Urinary bladder (tissue), 4 donors: Measurements from ENCODE around the gene PRIMA1. TPM values are rescaled to one million over a fixed set of nuclear protein-coding genes. Genes with fewer than 3 reads are reported as not detected.

Experiments
- DNase-seq: peaks from one replicate; pipeline ENCODE4 v3.0.0-alpha.2; 2015; ENCODE audit errors: extremely low spot score
- H3K27ac ChIP-seq: one replicate; pipeline ENCODE4 v1.5.1; 2013; ENCODE audit warnings: low read depth, mild to moderate bottlenecking, moderate library complexity
- H3K36me3 ChIP-seq: one replicate; pipeline ENCODE4 v1.6.1; 2013; ENCODE audit warnings: mild to moderate bottlenecking, moderate library complexity; ENCODE audit not compliant: insufficient read depth
- H3K4me1 ChIP-seq: one replicate; pipeline ENCODE4 v1.6.1; 2013; ENCODE audit warnings: mild to moderate bottlenecking, moderate library complexity; ENCODE audit not compliant: insufficient read depth
- H3K4me3 ChIP-seq: one replicate; pipeline ENCODE4 v1.5.1; 2013; ENCODE audit warnings: low read depth, low read length
- WGBS: extraction: QIAGEN DNeasy Blood & Tissue Kit; methylation state at CpG from one replicate; pipeline ENCODE4 v1.1.7; 2013; 5-methylcytosine and 5-hydroxymethylcytosine counted together
- polyA plus RNA-seq: library from polyadenylated mRNA; stranded (reverse); fragments of 200-250 nt; gene quantifications from one replicate; pipeline ENCODE4 v1.2.3, GENCODE V29; 2013
- total RNA-seq: library from RNA; depleted of rRNA; stranded (reverse); fragments of >200 nt; gene quantifications from one replicate; pipeline ENCODE4 v1.2.3, GENCODE V29; 2014
- donor health status: healthy with polysubstance abuse.
- donor health status: healthy.

The PRIMA1 gene
- total and polyA plus RNA-seq, 2 donors, result 1.3 to 17.4 TPM

GRCh38 chr14:93727039-93727740 is 61.1 kb downstream of the PRIMA1 start:
- H3K36me3 ChIP-seq, result no peaks in the 10 kb centered on the region
- 81% methylated on average over 23 of the region's 23 CpGs for WGBS
- no peak for DNase-seq

GRCh38 chr14:93725993-93726392 is 62.3 kb downstream of the PRIMA1 start:
- H3K36me3 ChIP-seq, result no peaks in the 10 kb centered on the region
- DNase-seq, result no peak
- H3K27ac ChIP-seq, result no peak overlapping the region
- H3K4me3 ChIP-seq, result no peak overlapping the region
- WGBS, result 94% methylated on average over 9 of the region's 9 CpGs
- H3K4me1 ChIP-seq, result no peaks in the 10 kb centered on the region

More at GRCh38 chr14:93727039-93727740, 61.1 kb downstream of the PRIMA1 start:
- Histone ChIP-seq H3K4me1 (no peaks in the 10 kb centered on the region), H3K27ac (no peak overlapping the region), H3K4me3 (no peak overlapping the region)

- 74% methylated on average over 21 of the region's 21 CpGs for WGBS
- H3K4me1 ChIP-seq, result no peaks in the 10 kb centered on the region
- no peaks in the 10 kb centered on the region for H3K36me3 ChIP-seq
- no peak overlapping the region for H3K27ac ChIP-seq
- no peak for DNase-seq
- H3K4me3 ChIP-seq, result no peak overlapping the region
Observed at GRCh38 chr14:93725002-93725582, 63.2 kb downstream of the PRIMA1 start.

- H3K27ac ChIP-seq, result no peak overlapping the region
- H3K4me3 ChIP-seq, result no peak overlapping the region
- H3K4me1 ChIP-seq, result no peaks in the 10 kb centered on the region
- no peaks in the 10 kb centered on the region for H3K36me3 ChIP-seq
- DNase-seq, result no peak
- WGBS, result 80% methylated on average over 4 of the region's 4 CpGs
Observed at GRCh38 chr14:93723001-93723400, 65.3 kb downstream of the PRIMA1 start.

GRCh38 chr14:93720981-93721483 is 67.3 kb downstream of the PRIMA1 start:
- DNase-seq, result no peak

GRCh38 chr14:93720076-93720815 is 68.0 kb downstream of the PRIMA1 start:
- DNase-seq, result no peak

More at GRCh38 chr14:93720981-93721483, 67.3 kb downstream of the PRIMA1 start:
- H3K4me1 ChIP-seq, result no peaks in the 10 kb centered on the region
- H3K27ac ChIP-seq, result no peak overlapping the region
- 88% methylated on average over 13 of the region's 13 CpGs for WGBS
- H3K4me3 ChIP-seq, result no peak overlapping the region
- H3K36me3 ChIP-seq, result no peaks in the 10 kb centered on the region

GRCh38 chr14:93719256-93719655 is 69.0 kb downstream of the PRIMA1 start:
- 91% methylated on average over 3 of the region's 3 CpGs for WGBS
- no peak overlapping the region for H3K4me3 ChIP-seq
- no peak for DNase-seq

More at GRCh38 chr14:93720076-93720815, 68.0 kb downstream of the PRIMA1 start:
- H3K4me1 ChIP-seq, result no peaks in the 10 kb centered on the region
- H3K36me3 ChIP-seq, result no peaks in the 10 kb centered on the region
- no peak overlapping the region for H3K4me3 ChIP-seq
- H3K27ac ChIP-seq, result no peak overlapping the region
- WGBS, result 83% methylated on average over 12 of the region's 12 CpGs

GRCh38 chr14:93717668-93718320 is 70.5 kb downstream of the PRIMA1 start:
- 88% methylated on average over 13 of the region's 13 CpGs for WGBS
- no peak for DNase-seq
- no peaks in the 10 kb centered on the region for H3K36me3 ChIP-seq
- H3K4me1 ChIP-seq, result no peaks in the 10 kb centered on the region
- H3K4me3 ChIP-seq, result no peak overlapping the region
- no peak overlapping the region for H3K27ac ChIP-seq

More at GRCh38 chr14:93719256-93719655, 69.0 kb downstream of the PRIMA1 start:
- Histone ChIP-seq H3K4me1 (no peaks in the 10 kb centered on the region), H3K36me3 (no peaks in the 10 kb centered on the region), H3K27ac (no peak overlapping the region)

GRCh38 chr14:93716746-93717667 is 71.3 kb downstream of the PRIMA1 start:
- 90% methylated on average over 14 of the region's 14 CpGs for WGBS
- DNase-seq, result no peak
- H3K4me3 ChIP-seq, result no peak overlapping the region

GRCh38 chr14:93716002-93716745 is 72.1 kb downstream of the PRIMA1 start:
- Histone ChIP-seq H3K36me3 (no peaks in the 10 kb centered on the region), H3K4me1 (no peaks in the 10 kb centered on the region), H3K4me3 (no peak overlapping the region), H3K27ac (no peak overlapping the region)
- 89% methylated on average over 8 of the region's 8 CpGs for WGBS
- DNase-seq, result no peak

More at GRCh38 chr14:93716746-93717667, 71.3 kb downstream of the PRIMA1 start:
- Histone ChIP-seq H3K4me1 (no peaks in the 10 kb centered on the region), H3K36me3 (no peaks in the 10 kb centered on the region), H3K27ac (no peak overlapping the region)

- WGBS, result 72% methylated on average over 13 of the region's 13 CpGs
- no peaks in the 10 kb centered on the region for H3K36me3 ChIP-seq
- H3K4me1 ChIP-seq, result no peaks in the 10 kb centered on the region
- H3K4me3 ChIP-seq, result no peak overlapping the region
- H3K27ac ChIP-seq, result no peak overlapping the region
- no peak for DNase-seq
Observed at GRCh38 chr14:93715279-93715927, 72.9 kb downstream of the PRIMA1 start.

- H3K36me3 ChIP-seq, result no peaks in the 10 kb centered on the region
- no peak overlapping the region for H3K27ac ChIP-seq
- DNase-seq, result no peak
- H3K4me1 ChIP-seq, result no peaks in the 10 kb centered on the region
- H3K4me3 ChIP-seq, result no peak overlapping the region
- WGBS, result 71% methylated on average over 7 of the region's 7 CpGs
Observed at GRCh38 chr14:93714605-93715004, 73.7 kb downstream of the PRIMA1 start.
